ENCODE results near the gene CEP95.

Gene CEP95

DNA sequence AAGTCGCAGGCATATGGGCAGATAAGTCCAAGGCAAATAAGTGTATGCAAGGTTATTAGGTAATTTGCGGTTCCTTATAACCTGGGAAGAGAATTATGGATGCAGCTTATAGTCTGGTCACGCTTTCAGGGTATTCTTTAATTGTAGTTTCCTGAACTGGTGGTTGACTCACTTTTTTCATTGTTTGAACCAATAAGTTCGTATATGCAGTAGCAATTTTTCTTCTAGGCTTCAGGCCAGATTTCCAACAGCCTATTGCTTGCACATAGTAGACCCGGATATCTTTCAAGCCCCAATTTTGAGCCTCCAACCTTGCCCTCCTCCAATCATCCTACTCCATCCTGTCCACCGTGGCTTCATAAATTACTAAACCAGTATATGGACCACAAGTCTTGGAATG, 12.8 kb downstream of the CEP95 start:
- DNase-seq: no peak

- DNase-seq: no peak
Observed at GRCh38 chr17:64520359-64520758, 13.6 kb downstream of the CEP95 start.

- DNase-seq: no peak
Observed at GRCh38 chr17:64527914-64528313, 21.1 kb downstream of the CEP95 start.

GRCh38 chr17:64529221-64529620, 22.4 kb downstream of the CEP95 start:
- DNase-seq: no peak

DNA sequence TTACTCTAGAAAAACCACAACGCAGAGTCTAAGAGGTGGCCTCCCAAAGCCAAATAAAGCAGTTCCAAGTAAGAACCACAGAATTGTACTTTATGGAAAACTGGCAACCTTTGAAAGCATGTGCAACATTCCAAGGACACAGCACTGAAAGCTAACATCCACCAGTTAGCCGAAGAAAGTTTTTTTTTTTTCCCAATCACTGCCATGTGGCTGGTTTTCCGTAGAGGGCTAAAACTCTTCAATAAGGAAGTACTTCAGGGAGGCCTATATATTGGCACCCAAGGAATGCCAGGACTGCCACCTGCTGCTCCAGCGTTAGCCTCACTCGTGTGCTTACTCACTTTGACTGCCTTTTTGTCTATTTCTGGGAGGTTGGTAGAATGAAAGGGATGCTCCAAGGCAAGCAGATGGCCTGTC, 25.2 kb downstream of the CEP95 start:
- no peak for DNase-seq

DNA sequence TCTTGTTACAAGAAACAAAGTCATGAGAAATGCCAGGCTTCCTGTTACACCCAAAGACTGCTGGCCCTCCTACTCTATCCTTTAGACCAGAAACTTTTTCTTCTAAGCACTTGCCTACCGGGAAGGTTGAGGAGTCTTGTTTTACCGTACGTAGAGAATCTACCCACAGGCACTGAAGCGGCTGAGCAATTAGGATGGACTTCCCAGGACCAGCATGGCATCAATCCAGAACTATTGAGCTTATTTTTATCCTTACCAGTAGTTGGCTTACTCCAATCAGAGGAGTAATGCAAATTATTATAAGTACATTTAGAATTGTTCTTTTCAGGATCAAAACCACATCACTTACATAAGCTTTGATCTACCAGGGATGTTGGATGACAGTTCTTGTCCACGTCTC, 25.6 kb downstream of the CEP95 start:
- no peak for DNase-seq

DNA sequence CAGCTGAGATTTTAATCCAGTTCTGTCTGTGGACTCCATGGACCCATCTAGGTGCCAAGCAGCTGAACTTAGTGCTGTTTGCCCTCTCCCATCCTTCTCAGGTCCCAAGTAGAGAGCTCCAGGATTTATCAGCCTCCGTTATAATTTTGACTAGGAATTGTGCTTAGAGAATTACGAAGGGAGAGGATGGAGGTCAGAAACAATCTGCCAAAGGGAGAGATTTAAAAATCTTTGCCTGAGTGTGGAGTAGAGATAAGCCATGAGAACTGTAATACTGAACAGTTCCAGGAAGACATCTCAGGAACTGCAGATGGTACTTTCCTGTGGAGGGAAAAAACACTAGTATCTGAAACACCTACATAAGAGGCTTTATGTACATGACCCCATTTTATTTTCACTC, 27.0 kb downstream of the CEP95 start:
- DNase-seq: no peak

DNA sequence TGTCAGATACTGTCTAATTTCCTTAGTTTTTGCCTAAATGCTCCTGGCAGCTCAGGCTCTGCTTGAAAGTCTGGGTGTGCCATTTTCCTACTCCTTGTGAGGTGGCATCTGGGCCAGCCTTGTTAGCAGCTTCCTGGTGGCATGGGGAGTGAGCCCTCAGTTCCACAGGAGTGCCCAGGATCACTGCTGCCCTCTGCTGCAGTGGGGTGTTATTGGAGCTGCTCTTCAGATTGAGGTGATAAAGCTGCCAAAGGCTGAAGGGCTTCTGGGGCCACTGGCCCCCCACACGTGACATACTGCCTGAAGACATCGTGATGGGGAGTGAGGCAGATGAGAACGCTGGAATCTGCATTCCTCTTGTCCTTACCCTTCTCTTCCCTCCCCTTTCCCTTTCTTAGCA, 27.4 kb downstream of the CEP95 start:
- peak in 1 of 2 donors; percentile 15 for DNase-seq

GRCh38 chr17:64535357-64535756, 28.6 kb downstream of the CEP95 start:
- no peak for DNase-seq

DNA sequence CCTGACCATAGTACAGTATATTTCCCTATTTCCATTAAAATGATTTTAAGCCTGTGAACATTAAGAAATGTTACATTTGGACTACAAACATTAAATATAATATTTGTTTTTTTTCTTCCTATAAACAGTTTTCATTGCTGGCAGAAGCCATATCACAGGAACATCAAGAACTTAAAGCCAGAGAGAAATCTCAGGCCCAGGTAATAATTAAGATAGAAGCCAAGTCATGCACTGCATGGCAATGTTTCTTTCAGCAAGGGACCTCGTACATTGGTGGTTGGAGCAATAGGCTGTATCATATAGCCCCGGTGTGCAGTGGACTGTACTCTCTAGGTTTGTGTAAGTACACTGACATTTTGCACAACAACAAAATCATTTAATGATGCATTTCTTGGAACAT, 30.1 kb downstream of the CEP95 start:
- DNase-seq: no peak

GRCh38 chr17:64537488-64537887, 30.7 kb downstream of the CEP95 start:
- DNase-seq: no peak

- DNase-seq: no peak
Observed at GRCh38 chr17:64538508-64539130, 31.8 kb downstream of the CEP95 start.

DNA sequence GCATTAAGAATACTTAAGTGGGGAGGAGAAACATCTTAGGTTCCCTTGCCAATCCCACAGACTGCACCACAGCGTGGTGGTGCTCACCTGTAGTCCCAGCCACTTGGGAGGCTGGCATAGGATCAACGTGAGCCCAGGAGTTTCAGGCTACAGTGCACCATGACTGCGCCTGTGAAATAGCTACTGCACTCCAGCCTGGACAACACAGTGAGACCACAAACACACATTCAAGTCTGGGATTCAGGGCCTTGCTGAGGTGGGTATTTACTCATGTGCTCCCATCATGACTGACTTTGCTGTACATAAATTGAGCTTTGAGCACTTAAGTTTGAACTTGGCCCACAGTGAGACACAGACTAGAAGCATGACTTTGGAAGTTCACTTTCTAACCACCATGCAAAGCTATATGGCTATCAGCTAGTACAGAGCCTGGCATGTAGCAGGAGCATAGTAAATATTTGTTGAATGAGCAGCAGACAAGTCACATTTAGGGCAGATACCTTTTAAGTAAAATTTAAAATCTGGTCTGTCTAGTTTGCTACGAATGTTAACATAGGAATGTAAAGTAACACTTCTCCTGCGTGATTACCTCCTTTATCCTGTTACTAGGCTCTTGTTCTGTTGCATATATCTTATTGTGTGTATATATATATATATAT, 33.5 kb downstream of the CEP95 start:
- no peak for DNase-seq

GRCh38 chr17:64544742-64545141, 38.0 kb downstream of the CEP95 start:
- DNase-seq: no peak

- DNase-seq: no peak
Observed at GRCh38 chr17:64546716-64547115, 39.9 kb downstream of the CEP95 start.

DNA sequence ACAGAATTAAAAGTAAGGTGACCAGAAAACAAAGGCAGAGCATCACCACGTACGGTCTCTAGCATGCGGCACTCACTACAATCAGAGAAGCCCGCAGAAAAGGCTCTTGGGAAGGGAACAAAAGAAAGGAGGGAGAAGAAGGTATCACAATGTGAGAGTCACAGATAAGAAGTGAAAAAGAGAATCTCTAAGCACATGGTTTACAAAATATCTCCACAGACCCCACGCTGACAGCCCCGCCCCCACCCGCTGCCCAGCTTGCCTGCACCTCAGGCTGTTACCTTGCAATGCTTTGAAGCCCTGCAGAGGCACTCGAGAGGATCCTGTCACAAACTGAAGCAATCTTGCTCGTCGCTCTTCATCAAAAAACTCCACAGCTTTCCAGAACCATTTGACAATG, 40.5 kb downstream of the CEP95 start:
- DNase-seq: no peak

GRCh38 chr17:64551461-64551860, 44.7 kb downstream of the CEP95 start:
- no peak for DNase-seq

DNA sequence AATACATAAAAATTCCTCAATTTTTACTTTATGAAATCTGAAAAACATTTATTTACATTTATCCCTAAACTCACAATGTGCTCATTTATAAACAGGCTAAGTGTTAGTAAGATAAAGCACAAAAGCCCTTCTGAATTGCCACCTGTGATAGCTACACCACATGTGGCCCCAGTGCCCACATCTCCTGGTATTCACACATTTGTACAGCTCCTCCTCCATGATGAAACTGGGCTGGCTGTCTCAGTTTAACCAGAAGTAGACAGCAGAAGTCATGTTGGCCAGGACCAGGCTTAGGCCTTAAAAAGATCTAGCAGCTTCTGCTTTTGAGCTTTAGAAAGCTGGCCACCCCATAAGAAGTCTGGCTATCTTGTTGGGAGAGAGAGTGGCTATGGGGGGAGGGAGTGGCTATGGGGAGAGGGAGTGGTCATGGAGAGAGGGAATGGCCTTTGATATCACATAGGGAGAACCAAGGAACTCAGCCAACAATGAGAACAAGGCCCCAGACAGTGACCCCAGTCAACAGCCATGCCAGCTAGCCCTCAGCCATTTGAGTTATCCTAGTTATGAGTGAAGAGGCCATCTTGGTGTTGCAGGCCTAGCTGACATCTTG, 47.4 kb downstream of the CEP95 start:
- no peak for DNase-seq

- DNase-seq: no peak
Observed at GRCh38 chr17:64555281-64555680, 48.5 kb downstream of the CEP95 start.

DNA sequence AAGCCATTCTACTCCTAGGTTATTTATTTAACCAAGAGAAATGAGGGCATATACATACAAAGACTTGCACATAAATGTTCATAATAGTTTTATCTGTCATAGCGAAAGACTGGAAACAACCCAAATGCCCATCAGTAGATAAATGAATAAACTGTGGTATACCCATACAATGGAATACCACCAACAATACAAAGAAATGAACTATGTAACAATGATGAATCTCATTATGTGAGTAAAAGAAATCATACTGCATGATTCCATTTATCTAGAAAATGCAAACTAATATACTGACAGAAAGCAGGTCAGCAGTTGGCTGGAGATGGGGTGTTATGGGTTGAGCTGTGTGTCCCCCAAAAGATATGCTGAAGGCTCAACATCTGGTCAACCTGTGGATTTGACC, 57.3 kb downstream of the CEP95 start:
- no peak for DNase-seq

GRCh38 chr17:64565563-64565962, 58.8 kb downstream of the CEP95 start:
- DNase-seq: no peak

DNA sequence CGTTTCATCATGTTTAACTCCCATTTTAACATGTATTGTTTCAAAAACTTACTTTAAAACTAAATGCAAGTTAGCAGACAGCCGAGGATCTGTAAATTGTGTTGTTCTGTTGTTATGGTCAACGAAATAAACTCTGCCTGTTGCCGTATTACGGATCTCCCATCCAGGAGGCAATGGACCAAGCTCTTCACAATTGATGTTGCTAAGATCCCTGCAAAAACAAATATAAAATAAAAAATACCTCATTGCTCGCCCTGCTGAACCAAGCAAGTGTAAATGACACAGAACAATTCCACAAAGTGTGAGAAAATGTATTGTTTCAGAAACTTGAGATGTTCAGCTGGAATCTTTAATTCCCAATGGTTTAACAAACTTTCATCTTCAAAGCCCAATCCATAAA, 65.0 kb downstream of the CEP95 start:
- no peak for DNase-seq

DNA sequence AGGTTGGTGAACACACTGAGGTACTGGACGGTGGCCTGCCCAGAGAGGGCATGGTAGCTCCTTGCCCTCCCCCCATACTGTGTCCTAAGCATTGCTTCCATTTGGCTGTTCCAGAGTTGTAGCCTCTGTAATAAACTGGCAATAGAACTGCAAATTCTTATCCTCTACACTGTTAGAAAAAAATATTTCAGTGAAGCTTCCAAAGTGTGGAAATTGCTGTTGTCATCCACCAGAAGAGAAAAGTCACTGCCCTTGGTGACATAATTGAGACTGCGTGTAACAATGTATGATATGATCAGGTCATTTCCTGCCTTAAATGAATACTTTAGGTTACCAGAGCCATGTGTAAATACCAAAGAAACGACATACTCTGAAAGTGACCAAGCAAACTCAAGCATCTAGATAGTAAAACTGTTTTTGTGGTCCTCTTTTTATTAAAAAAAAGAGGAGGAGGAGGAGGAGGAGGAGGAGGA, 65.9 kb downstream of the CEP95 start:
- peak in 1 of 2 donors; percentile 30 for DNase-seq

DNA sequence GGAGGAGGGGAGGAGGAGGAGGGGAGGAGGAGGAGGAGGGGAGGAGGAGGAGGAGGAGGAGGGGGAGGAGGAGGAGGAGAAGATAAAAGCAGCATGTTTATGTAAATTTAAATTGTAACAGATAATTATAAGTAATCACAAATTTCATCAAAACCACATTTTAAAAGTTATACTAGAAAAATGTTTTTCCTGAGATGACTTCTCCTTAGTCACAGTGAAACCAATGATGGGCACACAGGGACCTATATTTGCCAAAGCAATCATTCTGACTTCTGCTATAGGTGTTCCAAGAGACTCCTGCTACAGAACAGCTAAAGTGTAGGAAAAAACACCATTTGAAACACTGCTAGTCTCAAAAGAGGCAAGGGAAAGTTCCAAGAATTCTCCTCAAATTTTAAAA, 66.4 kb downstream of the CEP95 start:
- DNase-seq: no peak

GRCh38 chr17:64574646-64575045, 67.9 kb downstream of the CEP95 start:
- no peak for DNase-seq
